Mucosa of rectum (tissue), 2 donors: ENCODE measurements around the gene RNF126.
"Not testable (repeated sequence)": the region's sequence is repeated elsewhere in the genome, so short reads cannot be mapped to it uniquely, and the experiment has no call there.

ENCODE experiments used
- H3K27ac ChIP-seq, 2 donors: one replicate each; pipeline ENCODE4 v1.7.0; 2013; ENCODE audit warnings: inconsistent platforms in 2 of 2, low read depth in 2 of 2, low read length in 2 of 2
- H3K27me3 ChIP-seq, 2 donors: one replicate each; pipeline ENCODE4 v1.7.0; 2013; ENCODE audit warnings: low read length in 2 of 2; ENCODE audit not compliant: control insufficient read depth in 2 of 2, insufficient read depth in 2 of 2
- H3K36me3 ChIP-seq, 2 donors: one replicate each; pipeline ENCODE4 v1.7.0; 2013; ENCODE audit warnings: low read length in 2 of 2; ENCODE audit not compliant: control insufficient read depth in 2 of 2, insufficient read depth in 2 of 2
- H3K4me1 ChIP-seq, 2 donors: one replicate each; pipeline ENCODE4 v1.7.0; 2013; ENCODE audit warnings: low read length in 2 of 2, mild to moderate bottlenecking in 1 of 2; ENCODE audit not compliant: control insufficient read depth in 2 of 2, insufficient read depth in 2 of 2
- H3K4me3 ChIP-seq, 2 donors: one replicate each; pipeline ENCODE4 v1.7.0; 2013; ENCODE audit warnings: low read length in 2 of 2
- H3K9ac ChIP-seq, 2 donors: one replicate each; pipeline ENCODE4 v1.7.0; 2013; ENCODE audit warnings: low read length in 2 of 2, low read depth in 1 of 2, mild to moderate bottlenecking in 1 of 2
- H3K9me3 ChIP-seq, 2 donors: one replicate each; pipeline ENCODE4 v1.7.0; 2013; ENCODE audit warnings: low read length in 2 of 2; ENCODE audit not compliant: control insufficient read depth in 2 of 2
- donor health status: healthy.
- donor health status: Normal muscosa, but diverticular disease.

The RNF126 gene

GRCh38 chr19:702847-703246 is 39.8 kb upstream of the RNF126 start:
- not testable (repeated sequence) for H3K9ac ChIP-seq, H3K36me3 ChIP-seq, H3K9me3 ChIP-seq, H3K27me3 ChIP-seq, H3K4me3 ChIP-seq, H3K4me1 ChIP-seq, H3K27ac ChIP-seq

GRCh38 chr19:699885-700284 is 36.9 kb upstream of the RNF126 start:
- H3K36me3 ChIP-seq, H3K4me3 ChIP-seq, H3K27me3 ChIP-seq, H3K9me3 ChIP-seq, H3K27ac ChIP-seq, H3K9ac ChIP-seq, H3K4me1 ChIP-seq: not testable (repeated sequence)

- H3K27me3 ChIP-seq, H3K36me3 ChIP-seq, H3K9me3 ChIP-seq, H3K4me3 ChIP-seq, H3K27ac ChIP-seq, H3K9ac ChIP-seq, H3K4me1 ChIP-seq: not testable (repeated sequence)
These were observed 35.5 kb upstream of the RNF126 start for GRCh38 chr19:698529-698928.

- Histone ChIP-seq H3K9ac (no peak within 1 kb of the TSS), H3K27me3 (peaks cover 0 to 4% of the 10 kb centered on the region in 2 donors), H3K36me3 (no peaks in the 10 kb centered on the region), H3K4me3 (no peak within 1 kb of the TSS), H3K9me3 (no peaks in the 10 kb centered on the region), H3K4me1 (no peaks in the 10 kb centered on the region), H3K27ac (no peak within 1 kb of the TSS)
These were observed 32.4 kb upstream of the RNF126 start, which contains the start of gene PRSS57 for GRCh38 chr19:695352-695949. Gene PRSS57 (minus strand): TSS chr19:695452. CDS start chr19:695430, 22 bp downstream.

- Histone ChIP-seq H3K27ac (no peak overlapping the region), H3K27me3 (peaks cover 0 to 4% of the 10 kb centered on the region in 2 donors), H3K9ac (no peak overlapping the region), H3K4me3 (no peak overlapping the region), H3K9me3 (no peaks in the 10 kb centered on the region), H3K4me1 (no peaks in the 10 kb centered on the region), H3K36me3 (no peaks in the 10 kb centered on the region)
These were observed 31.7 kb upstream of the RNF126 start for GRCh38 chr19:694481-695351.

GRCh38 chr19:690203-690602 is 27.2 kb upstream of the RNF126 start:
- H3K9me3 ChIP-seq = no peaks in the 10 kb centered on the region
- no peak overlapping the region for H3K4me3 ChIP-seq
- no peaks in the 10 kb centered on the region for H3K4me1 ChIP-seq
- no peaks in the 10 kb centered on the region for H3K36me3 ChIP-seq
- no peak overlapping the region for H3K9ac ChIP-seq
- H3K27me3 ChIP-seq = no peaks in the 10 kb centered on the region
- no peak overlapping the region for H3K27ac ChIP-seq

GRCh38 chr19:688992-689391 is 26.0 kb upstream of the RNF126 start:
- Histone ChIP-seq H3K27me3 (no peaks in the 10 kb centered on the region), H3K27ac (no peak overlapping the region), H3K9me3 (no peaks in the 10 kb centered on the region), H3K4me1 (no peaks in the 10 kb centered on the region), H3K4me3 (no peak overlapping the region), H3K9ac (no peak overlapping the region), H3K36me3 (no peaks in the 10 kb centered on the region)

- Histone ChIP-seq H3K4me3 (no peak overlapping the region), H3K27me3 (no peaks in the 10 kb centered on the region), H3K36me3 (no peaks in the 10 kb centered on the region), H3K4me1 (no peaks in the 10 kb centered on the region), H3K9ac (no peak overlapping the region), H3K9me3 (no peaks in the 10 kb centered on the region), H3K27ac (no peak overlapping the region)
These were observed 25.2 kb upstream of the RNF126 start for GRCh38 chr19:688214-688613.

- H3K9ac ChIP-seq = no peak overlapping the region
- H3K9me3 ChIP-seq = no peaks in the 10 kb centered on the region
- no peaks in the 10 kb centered on the region for H3K36me3 ChIP-seq
- no peaks in the 10 kb centered on the region for H3K4me1 ChIP-seq
- no peaks in the 10 kb centered on the region for H3K27me3 ChIP-seq
- no peak overlapping the region for H3K27ac ChIP-seq
- no peak overlapping the region for H3K4me3 ChIP-seq
These were observed 24.7 kb upstream of the RNF126 start for GRCh38 chr19:687569-688166.

- H3K4me1 ChIP-seq = no peaks in the 10 kb centered on the region
- H3K27me3 ChIP-seq = no peaks in the 10 kb centered on the region
- H3K9ac ChIP-seq = no peak overlapping the region
- H3K4me3 ChIP-seq = no peak overlapping the region
- no peaks in the 10 kb centered on the region for H3K9me3 ChIP-seq
- no peak overlapping the region for H3K27ac ChIP-seq
- H3K36me3 ChIP-seq = no peaks in the 10 kb centered on the region
These were observed 23.7 kb upstream of the RNF126 start for GRCh38 chr19:686589-687297.
